Esophagus squamous epithelium (tissue), 5 donors: ENCODE measurements around the gene AATK. TPM values are rescaled to one million over a fixed set of nuclear protein-coding genes. Genes with fewer than 3 reads are reported as not detected.

ENCODE experiments used
- DNase-seq: peaks from one replicate; lab custom pipeline; 2025; lab: John Stamatoyannopoulos, UW
- H3K27ac ChIP-seq, 4 donors: fragments of 200-600 bp; sonication (generic); one replicate each; pipeline ENCODE4 v1.5.1; 2016 to 2019; ENCODE audit warnings: mild to moderate bottlenecking in 1 of 4
- H3K27me3 ChIP-seq, 4 donors: fragments of 200-600 bp; sonication (generic); 1 replicate in 3 of 4; 2 replicates in 1 of 4; pipeline versions ENCODE4 v1.5.1 to v1.6.0; 2017 to 2021; ENCODE audit warnings: antibody characterized with exemption in 1 of 4
- H3K36me3 ChIP-seq, 3 donors: fragments of 200-600 bp; sonication (generic); one replicate each; pipeline ENCODE4 v1.5.1; 2016 to 2019
- H3K4me1 ChIP-seq, 3 donors: fragments of 200-600 bp; sonication (generic); one replicate each; pipeline ENCODE4 v1.5.1; 2017 to 2019
- H3K4me3 ChIP-seq, 4 donors: fragments of 200-600 bp; sonication (generic); 1 replicate in 3 of 4; 2 replicates in 1 of 4; pipeline ENCODE4 v1.5.1; 2016 to 2019; ENCODE audit warnings: mild to moderate bottlenecking in 2 of 4, moderate library complexity in 1 of 4
- H3K9me3 ChIP-seq, 3 donors: fragments of 200-600 bp; sonication (generic); one replicate each; pipeline ENCODE4 v1.5.1; 2016 to 2019
- POLR2A ChIP-seq, 4 donors: fragments of 450-650 bp; IDR thresholded peaks; one replicate each; pipeline ENCODE4 v1.6.1; 2017; ENCODE audit warnings: antibody characterized with exemption in 4 of 4, mild to moderate bottlenecking in 4 of 4, moderate library complexity in 3 of 4
- WGBS, 2 donors: methylation state at CpG; one replicate each; pipeline ENCODE4 v1.1.5; 2018; 5-methylcytosine and 5-hydroxymethylcytosine counted together
- intact Hi-C: fragments of 100-400 bp; cut with DNase I; formaldehyde crosslinking; loops from one replicate; pipeline ENCODE4 v1.15.0; 2022
- total RNA-seq, 4 donors: library from RNA; depleted of rRNA; stranded (reverse); fragments of >200 nt; gene quantifications; one replicate each; pipeline ENCODE4 v1.1.0, GENCODE V29; 2016
- TF ChIP-seq, protein P1 (sequence below), 6 experiments: fragments of 450-650 bp in 4 of 6; fragments of 200-600 bp in 2 of 6; sonication (generic) in 2 of 6; IDR thresholded peaks; one replicate each; pipeline ENCODE4 v1.5.1; 2016 to 2019; ENCODE audit warnings: antibody characterized with exemption in 6 of 6, mild to moderate bottlenecking in 4 of 6, moderate library complexity in 4 of 6
- donor health status: DM: yes; HTN: yes; CAD: no.

AATK gene
- total RNA-seq, 4 donors from 2014 or later = 0.57 to 1.5 (median 0.70) TPM; not detected in 1

DNA sequence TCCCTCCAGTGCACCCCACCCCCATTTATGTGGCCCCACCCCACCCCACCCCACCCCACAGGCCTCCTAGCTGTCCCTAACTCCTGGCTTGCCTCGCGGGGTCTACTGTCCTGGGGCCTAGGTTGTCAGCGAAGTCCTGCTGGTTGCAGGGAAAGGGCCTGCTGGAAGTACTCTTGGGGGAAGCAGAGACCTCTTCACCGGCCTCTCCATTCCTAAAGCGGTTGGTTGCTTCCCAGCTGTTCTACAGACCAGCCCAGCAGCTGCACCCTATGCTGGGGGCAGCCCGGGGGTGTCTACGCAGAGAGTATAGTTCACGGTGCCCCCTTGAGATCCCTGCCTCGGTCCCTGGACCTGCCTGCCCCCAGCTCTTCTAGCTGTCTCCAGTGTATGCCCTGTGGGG lies 74.9 kb downstream of the AATK start:
- no peak for DNase-seq
- Histone ChIP-seq H3K27ac (peak overlapping the region; percentile 89 to 93 (median 93)), H3K9me3 (no peaks in the 10 kb centered on the region), H3K27me3 (no peaks in the 10 kb centered on the region), H3K4me1 (peaks cover 69 to 100% (median 80%) of the 10 kb centered on the region in 3 donors), H3K4me3 (no peak overlapping the region), H3K36me3 (peaks cover 7 to 48% (median 10%) of the 10 kb centered on the region in 3 donors)
- WGBS, 2 donors = no CpG with 5 or more reads among the region's 9 CpGs
- intact Hi-C loops = loop anchor here (10.0 kb wide), 1 partner anchor 66 kb away; no protein-coding TSS in a partner anchor
- no peak for TF ChIP-seq POLR2A (IDR thresholded peaks at IDR 0.05)
- TF ChIP-seq, protein P1, sequence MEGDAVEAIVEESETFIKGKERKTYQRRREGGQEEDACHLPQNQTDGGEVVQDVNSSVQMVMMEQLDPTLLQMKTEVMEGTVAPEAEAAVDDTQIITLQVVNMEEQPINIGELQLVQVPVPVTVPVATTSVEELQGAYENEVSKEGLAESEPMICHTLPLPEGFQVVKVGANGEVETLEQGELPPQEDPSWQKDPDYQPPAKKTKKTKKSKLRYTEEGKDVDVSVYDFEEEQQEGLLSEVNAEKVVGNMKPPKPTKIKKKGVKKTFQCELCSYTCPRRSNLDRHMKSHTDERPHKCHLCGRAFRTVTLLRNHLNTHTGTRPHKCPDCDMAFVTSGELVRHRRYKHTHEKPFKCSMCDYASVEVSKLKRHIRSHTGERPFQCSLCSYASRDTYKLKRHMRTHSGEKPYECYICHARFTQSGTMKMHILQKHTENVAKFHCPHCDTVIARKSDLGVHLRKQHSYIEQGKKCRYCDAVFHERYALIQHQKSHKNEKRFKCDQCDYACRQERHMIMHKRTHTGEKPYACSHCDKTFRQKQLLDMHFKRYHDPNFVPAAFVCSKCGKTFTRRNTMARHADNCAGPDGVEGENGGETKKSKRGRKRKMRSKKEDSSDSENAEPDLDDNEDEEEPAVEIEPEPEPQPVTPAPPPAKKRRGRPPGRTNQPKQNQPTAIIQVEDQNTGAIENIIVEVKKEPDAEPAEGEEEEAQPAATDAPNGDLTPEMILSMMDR (IDR thresholded peaks at IDR 0.05) = no peak

DNA sequence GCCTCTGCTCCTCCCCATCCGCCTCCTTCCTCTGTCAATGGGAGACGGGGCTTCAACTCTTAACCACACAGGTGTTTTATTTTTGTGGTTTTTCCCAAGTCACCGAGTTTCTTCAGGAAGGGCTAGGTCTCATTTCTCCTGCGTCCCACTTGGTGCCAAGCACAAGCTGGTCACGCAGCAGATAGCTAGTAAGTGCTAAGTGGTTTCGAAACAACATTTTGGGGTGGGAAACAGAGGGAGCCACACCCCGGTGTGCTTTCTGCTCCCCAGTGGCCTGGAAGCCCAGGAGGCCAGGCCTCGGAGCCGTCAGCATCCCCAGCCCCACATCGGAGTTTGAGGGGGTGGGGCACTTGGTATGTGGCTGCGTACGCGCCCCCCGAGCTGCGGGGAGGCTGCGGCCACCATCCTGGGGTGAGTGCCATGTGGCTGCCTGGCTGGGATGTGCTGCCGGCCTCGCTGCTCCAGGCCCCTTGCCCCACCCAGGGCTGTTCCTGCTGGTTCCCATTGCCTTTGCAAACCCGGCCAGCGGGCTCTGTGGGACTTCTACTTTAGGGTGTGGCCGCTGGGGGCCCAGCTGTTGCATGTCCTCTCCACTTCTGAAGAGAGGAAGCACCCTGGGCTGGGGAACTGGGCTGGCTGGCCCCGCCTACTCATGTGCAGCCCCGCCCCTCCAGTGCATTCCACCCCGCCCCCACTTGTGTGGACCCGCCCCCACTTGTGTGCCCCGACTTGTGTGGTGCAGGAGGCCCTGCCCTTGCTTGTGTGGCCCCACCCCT lies 75.5 kb downstream of the AATK start:
- intact Hi-C loops = loop anchor here (10.0 kb wide), 1 partner anchor 66 kb away; no protein-coding TSS in a partner anchor
- peaks cover 69 to 100% (median 80%) of the 10 kb centered on the region in 3 donors for H3K4me1 ChIP-seq

DNA sequence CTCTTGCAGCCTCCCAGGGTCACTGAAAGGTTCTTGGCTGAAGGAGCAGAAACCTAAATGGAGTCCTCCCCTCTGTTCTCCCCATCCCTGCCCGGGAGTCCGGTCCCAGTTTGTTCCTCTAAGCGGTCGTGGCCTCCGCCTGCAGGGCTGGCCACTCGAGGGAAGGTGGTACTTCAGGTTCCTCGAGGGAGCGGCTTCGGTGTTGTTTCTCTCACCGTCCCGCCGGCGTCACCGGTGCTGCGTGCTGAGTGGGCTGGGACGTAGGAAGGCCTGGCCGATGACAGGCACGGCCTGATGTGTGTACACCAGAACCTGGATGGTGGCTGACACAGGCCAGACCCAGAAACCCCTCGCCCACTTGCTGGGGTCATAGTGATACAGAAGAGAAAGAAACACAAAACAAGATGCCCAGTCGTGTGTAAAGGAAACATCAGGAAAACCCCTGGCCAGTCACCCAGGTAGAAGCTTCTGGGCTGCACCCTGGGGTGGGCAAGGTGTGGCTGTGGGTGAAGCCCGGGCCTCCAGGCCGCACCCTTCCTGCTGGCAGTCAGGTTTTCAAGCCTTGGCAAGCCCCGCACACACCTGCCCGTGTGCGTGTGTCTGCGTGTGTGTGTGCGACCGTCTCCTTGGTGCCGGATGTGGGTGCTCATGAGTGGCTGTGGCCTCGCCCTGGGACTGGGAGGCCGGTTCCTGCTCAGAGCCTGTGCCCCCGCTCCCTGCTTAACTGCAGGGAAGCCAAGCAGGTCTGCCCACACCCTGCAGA lies 79.1 kb downstream of the AATK start:
- TF ChIP-seq, protein P1 (IDR thresholded peaks at IDR 0.05) = peak in 1 of 6 experiments; percentile 9
- no peak for TF ChIP-seq POLR2A (IDR thresholded peaks at IDR 0.05)
- H3K36me3 ChIP-seq = peaks cover 7 to 79% (median 13%) of the 10 kb centered on the region in 3 donors
- intact Hi-C loops = no loop called here
- peak overlapping the region in 1 of 4 donors; percentile 1 for H3K4me3 ChIP-seq
- no peaks in the 10 kb centered on the region for H3K9me3 ChIP-seq
- no peaks in the 10 kb centered on the region for H3K27me3 ChIP-seq
- no peak for DNase-seq
- H3K27ac ChIP-seq = peak overlapping the region; percentile 86 to 93 (median 91)
- peaks cover 54 to 100% (median 66%) of the 10 kb centered on the region in 3 donors for H3K4me1 ChIP-seq
- 52 to 60% methylated on average over 12 to 19 of the region's 32 CpGs for whole genome bisulfite sequencing, 2 donors

More for the DNA sequence above, 75.5 kb downstream of the AATK start:
- no peaks in the 10 kb centered on the region for H3K27me3 ChIP-seq
- H3K27ac ChIP-seq = peak overlapping the region; percentile 89 to 93 (median 93)
- 27 to 49% methylated on average over 3 to 20 of the region's 26 CpGs for WGBS, 2 donors
- H3K9me3 ChIP-seq = no peaks in the 10 kb centered on the region
- TF ChIP-seq, protein P1 (IDR thresholded peaks at IDR 0.05) = peak in 1 of 6 experiments; percentile 10
- peak in 2 of 4 donors; percentile 36 to 79 for TF ChIP-seq POLR2A (IDR thresholded peaks at IDR 0.05)
- H3K4me3 ChIP-seq = peak overlapping the region in 1 of 4 donors; percentile 6
- DNase-seq = peak; percentile 34
- H3K36me3 ChIP-seq = peaks cover 7 to 54% (median 10%) of the 10 kb centered on the region in 3 donors

DNA sequence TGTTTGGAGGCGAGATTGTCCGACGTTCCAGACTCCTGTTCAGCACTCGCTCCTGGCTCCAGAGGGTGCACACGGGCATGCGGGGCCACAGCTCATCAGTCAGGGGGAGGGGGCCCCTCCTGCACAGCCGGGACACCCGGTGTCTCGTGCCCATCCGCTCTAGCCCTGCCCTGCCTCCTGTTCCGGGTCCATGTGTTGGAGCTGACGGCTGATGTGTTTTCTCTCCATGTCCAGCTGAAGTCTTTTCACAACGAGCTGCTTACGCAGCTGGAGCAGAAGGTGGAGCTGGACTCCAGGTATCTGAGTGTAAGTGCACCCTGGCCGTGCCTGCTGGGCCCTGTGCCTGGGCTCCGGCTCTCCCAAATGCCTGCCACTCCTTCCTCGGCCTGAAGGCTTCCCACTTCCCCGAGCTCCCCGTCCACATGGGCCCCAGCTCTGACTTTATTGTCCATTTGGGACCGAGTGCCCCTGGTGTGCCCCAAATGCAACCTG lies 80.6 kb downstream of the AATK start:
- peaks cover 45 to 99% (median 66%) of the 10 kb centered on the region in 3 donors for H3K4me1 ChIP-seq
- intact Hi-C loops = no loop called here
- WGBS, 2 donors = 56 to 67% methylated on average over 12 to 17 of the region's 20 CpGs
- H3K4me3 ChIP-seq = no peak overlapping the region
- H3K27me3 ChIP-seq = no peaks in the 10 kb centered on the region
- no peak for DNase-seq
- peak overlapping the region; percentile 86 to 93 (median 91) for H3K27ac ChIP-seq
- no peaks in the 10 kb centered on the region for H3K9me3 ChIP-seq
- no peak for TF ChIP-seq POLR2A (IDR thresholded peaks at IDR 0.05)
- TF ChIP-seq, protein P1 (IDR thresholded peaks at IDR 0.05) = peak in 2 of 6 experiments; percentile 29 to 46
- peaks cover 7 to 85% (median 13%) of the 10 kb centered on the region in 3 donors for H3K36me3 ChIP-seq
